Neural progenitor cell (in vitro differentiated cells): Measurements from ENCODE around the gene SYT1. TPM values are rescaled to one million over a fixed set of nuclear protein-coding genes. Genes with fewer than 3 reads are reported as not detected.

Experiments used
- DNase-seq: peaks from one replicate; pipeline ENCODE4 v3.0.0-alpha.2; 2016; ENCODE audit warnings: low spot score
- H2AFZ ChIP-seq: fragments of 200-600 bp; sonication (generic); replicated peaks from 2 replicates; pipeline ENCODE4 v1.6.1; 2016; ENCODE audit warnings: antibody characterized with exemption
- H3F3A ChIP-seq: fragments of 200-600 bp; sonication (generic); 2 replicates; pipeline ENCODE4 v1.6.1; 2016; ENCODE audit warnings: antibody characterized with exemption, low read depth
- H3K27ac ChIP-seq: fragments of 200-600 bp; sonication (generic); 2 replicates; pipeline ENCODE4 v1.5.1; 2016; ENCODE audit warnings: mild to moderate bottlenecking
- H3K27me3 ChIP-seq: fragments of 200-600 bp; sonication (generic); 2 replicates; pipeline ENCODE4 v1.6.1; 2016; ENCODE audit warnings: mild to moderate bottlenecking, moderate library complexity
- H3K36me3 ChIP-seq: fragments of 200-600 bp; sonication (generic); 2 replicates; pipeline ENCODE4 v1.5.1; 2016
- H3K4me1 ChIP-seq: fragments of 200-600 bp; sonication (generic); 2 replicates; pipeline ENCODE4 v1.6.1; 2016; ENCODE audit warnings: mixed run types
- H3K4me2 ChIP-seq: fragments of 200-600 bp; sonication (generic); 2 replicates; pipeline ENCODE4 v1.6.1; 2016
- H3K4me3 ChIP-seq: fragments of 200-600 bp; sonication (generic); 2 replicates; pipeline ENCODE4 v1.5.1; 2016
- H3K79me2 ChIP-seq: fragments of 200-600 bp; sonication (generic); 2 replicates; pipeline ENCODE4 v1.6.1; 2016; ENCODE audit warnings: low read depth
- H3K9ac ChIP-seq: fragments of 200-600 bp; sonication (generic); 2 replicates; pipeline ENCODE4 v1.6.1; 2016
- H3K9me3 ChIP-seq: fragments of 200-600 bp; sonication (generic); 2 replicates; pipeline ENCODE4 v1.5.1; 2016; ENCODE audit warnings: low read depth
- H4K20me1 ChIP-seq: fragments of 200-600 bp; sonication (generic); 2 replicates; pipeline ENCODE4 v1.6.1; 2016; ENCODE audit warnings: low read depth
- H3K27ac Mint-ChIP-seq: 3 replicates; pipeline ENCODE4 v1.8.0; 2021; ENCODE audit warnings: mixed read lengths
- H3K27me3 Mint-ChIP-seq: 2 replicates; pipeline ENCODE4 v1.8.0; 2022; ENCODE audit warnings: low read depth, mild to moderate bottlenecking, inconsistent platforms, moderate library complexity, mixed read lengths; ENCODE audit not compliant: insufficient read depth
- H3K36me3 Mint-ChIP-seq: 3 replicates; pipeline ENCODE4 v1.8.0; 2021; ENCODE audit warnings: mixed read lengths
- H3K4me1 Mint-ChIP-seq: 3 replicates; pipeline ENCODE4 v1.8.0; 2021; ENCODE audit warnings: mixed read lengths
- H3K4me3 Mint-ChIP-seq: 3 replicates; pipeline ENCODE4 v1.8.0; 2021; ENCODE audit warnings: mild to moderate bottlenecking, moderate library complexity, mixed read lengths
- H3K9me3 Mint-ChIP-seq: 3 replicates; pipeline ENCODE4 v1.8.0; 2020; ENCODE audit warnings: mixed read lengths
- EZH2 ChIP-seq: fragments of 200-600 bp; sonication (generic); IDR thresholded peaks from 2 replicates; pipeline ENCODE4 v1.6.1; 2017; ENCODE audit warnings: antibody characterized with exemption, mild to moderate bottlenecking, moderate library complexity
- EZH2phosphoT487 ChIP-seq: fragments of 200-600 bp; sonication (generic); IDR thresholded peaks from 2 replicates; pipeline ENCODE4 v1.6.1; 2017; ENCODE audit warnings: antibody characterized with exemption
- total RNA-seq: library from RNA; depleted of rRNA; stranded (reverse); fragments of >200 nt; gene quantifications from 2 replicates; pipeline ENCODE4 v1.2.3, GENCODE V29; 2015; ENCODE audit warnings: low replicate concordance
- TF ChIP-seq, protein P1 (sequence below): fragments of 200-600 bp; sonication (generic); IDR thresholded peaks from 2 replicates; pipeline ENCODE4 v1.5.1; 2017; ENCODE audit warnings: antibody characterized with exemption, mild to moderate bottlenecking

SYT1 gene
- total RNA-seq, 1 donor from 2014 or later = 36.9 TPM

DNA sequence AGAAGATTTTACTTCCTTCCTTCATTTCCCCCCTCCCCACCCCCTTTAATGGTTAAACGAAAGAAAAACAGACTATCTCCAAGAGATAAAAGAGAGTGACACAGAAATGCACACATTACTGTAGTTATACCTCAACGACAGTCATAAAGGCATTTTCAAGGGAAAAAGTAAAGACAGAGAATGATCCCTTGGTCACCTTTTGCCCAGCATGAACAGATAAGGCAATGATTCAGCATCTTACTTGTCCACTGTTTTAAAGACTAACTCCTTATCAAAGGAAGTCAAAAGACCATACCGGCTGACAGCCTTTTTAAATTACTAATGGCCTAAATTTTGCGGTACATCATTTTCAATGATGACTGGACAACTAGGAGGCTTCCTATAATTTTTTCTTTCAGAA is 499.6 kb downstream of the SYT1 start:
- H3K27me3 ChIP-seq = no peaks in the 10 kb centered on the region
- H3K9ac ChIP-seq = no peak overlapping the region
- Mint-ChIP-seq H3K4me3 (no peak overlapping the region), H3K4me1 (peaks cover 5% of the 10 kb centered on the region), H3K27ac (no peak overlapping the region), H3K27me3 (no peaks in the 10 kb centered on the region), H3K36me3 (no peaks in the 10 kb centered on the region), H3K9me3 (no peaks in the 10 kb centered on the region)
- no peaks in the 10 kb centered on the region for H3K9me3 ChIP-seq
- H3K4me2 ChIP-seq = no peak overlapping the region
- H3K36me3 ChIP-seq = no peaks in the 10 kb centered on the region
- no peaks in the 10 kb centered on the region for H3F3A ChIP-seq
- no peaks in the 10 kb centered on the region for H4K20me1 ChIP-seq
- H3K4me1 ChIP-seq = peaks cover 9% of the 10 kb centered on the region
- no peak overlapping the region for H3K27ac ChIP-seq
- TF ChIP-seq EZH2phosphoT487 = no peak
- TF ChIP-seq, protein P1, sequence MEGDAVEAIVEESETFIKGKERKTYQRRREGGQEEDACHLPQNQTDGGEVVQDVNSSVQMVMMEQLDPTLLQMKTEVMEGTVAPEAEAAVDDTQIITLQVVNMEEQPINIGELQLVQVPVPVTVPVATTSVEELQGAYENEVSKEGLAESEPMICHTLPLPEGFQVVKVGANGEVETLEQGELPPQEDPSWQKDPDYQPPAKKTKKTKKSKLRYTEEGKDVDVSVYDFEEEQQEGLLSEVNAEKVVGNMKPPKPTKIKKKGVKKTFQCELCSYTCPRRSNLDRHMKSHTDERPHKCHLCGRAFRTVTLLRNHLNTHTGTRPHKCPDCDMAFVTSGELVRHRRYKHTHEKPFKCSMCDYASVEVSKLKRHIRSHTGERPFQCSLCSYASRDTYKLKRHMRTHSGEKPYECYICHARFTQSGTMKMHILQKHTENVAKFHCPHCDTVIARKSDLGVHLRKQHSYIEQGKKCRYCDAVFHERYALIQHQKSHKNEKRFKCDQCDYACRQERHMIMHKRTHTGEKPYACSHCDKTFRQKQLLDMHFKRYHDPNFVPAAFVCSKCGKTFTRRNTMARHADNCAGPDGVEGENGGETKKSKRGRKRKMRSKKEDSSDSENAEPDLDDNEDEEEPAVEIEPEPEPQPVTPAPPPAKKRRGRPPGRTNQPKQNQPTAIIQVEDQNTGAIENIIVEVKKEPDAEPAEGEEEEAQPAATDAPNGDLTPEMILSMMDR = no peak
- TF ChIP-seq EZH2 = no peak
- H3K4me3 ChIP-seq = no peak overlapping the region
- no peaks in the 10 kb centered on the region for H3K79me2 ChIP-seq
- H2AFZ ChIP-seq = no peak overlapping the region
- DNase-seq = no peak

DNA sequence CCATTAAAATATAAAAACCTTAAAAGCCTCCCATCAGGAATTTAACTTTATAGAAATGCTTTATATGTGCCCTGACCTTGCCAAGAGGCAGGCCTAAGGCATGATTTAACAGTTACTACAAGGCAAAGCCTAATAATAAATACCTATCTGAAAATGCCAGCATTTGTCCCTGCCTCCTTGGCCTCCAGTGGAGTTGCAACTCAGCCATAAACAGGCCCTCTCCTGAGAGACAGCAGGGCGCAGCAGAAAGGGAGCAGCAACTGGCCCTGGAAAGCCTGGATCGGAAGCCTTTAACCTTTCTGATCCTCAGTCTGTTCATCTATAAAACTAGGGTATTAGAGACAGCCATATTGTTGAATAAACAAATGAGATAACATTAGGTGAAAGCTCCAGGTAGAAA is 501.8 kb downstream of the SYT1 start:
- Histone ChIP-seq H4K20me1 (no peaks in the 10 kb centered on the region), H3K4me2 (no peak overlapping the region), H3K4me3 (no peak overlapping the region), H3K9ac (no peak overlapping the region), H3K4me1 (peaks cover 9% of the 10 kb centered on the region), H3F3A (no peaks in the 10 kb centered on the region), H3K36me3 (no peaks in the 10 kb centered on the region), H3K79me2 (no peaks in the 10 kb centered on the region), H3K9me3 (no peaks in the 10 kb centered on the region), H2AFZ (no peak overlapping the region), H3K27me3 (no peaks in the 10 kb centered on the region), H3K27ac (no peak overlapping the region)
- TF ChIP-seq, protein P1 = no peak
- TF ChIP-seq EZH2 (no peak), EZH2phosphoT487 (no peak)
- Mint-ChIP-seq H3K36me3 (no peaks in the 10 kb centered on the region), H3K27me3 (no peaks in the 10 kb centered on the region), H3K9me3 (no peaks in the 10 kb centered on the region), H3K27ac (no peak overlapping the region), H3K4me1 (peaks cover 10% of the 10 kb centered on the region), H3K4me3 (no peak overlapping the region)
- peak; percentile 20 for DNase-seq

DNA sequence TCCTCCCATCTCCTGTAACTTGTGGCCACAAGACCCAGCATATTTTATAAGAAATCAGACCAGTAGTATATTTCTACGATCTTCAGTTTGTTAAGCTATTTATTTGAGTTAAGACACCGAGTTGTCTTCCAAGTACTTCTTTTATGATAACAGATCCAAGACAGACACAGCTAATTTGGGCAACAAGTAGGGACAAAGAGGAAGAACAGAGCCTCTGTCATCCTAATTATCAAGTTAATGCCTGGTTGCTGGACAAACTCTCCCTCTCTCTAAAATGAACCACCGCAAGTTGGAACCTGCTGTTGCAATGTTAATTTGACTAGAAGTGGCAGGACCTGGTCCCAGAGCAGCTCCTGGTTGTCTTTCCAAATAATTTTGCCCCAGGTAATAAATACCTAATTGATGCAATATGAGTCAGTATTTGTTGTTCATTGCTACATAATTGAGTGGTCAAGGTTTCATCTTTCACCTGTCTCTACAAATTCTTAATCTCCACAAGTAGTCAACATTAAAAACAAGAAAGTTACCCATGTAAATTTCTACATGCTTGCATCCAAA is 502.5 kb downstream of the SYT1 start:
- H3K27ac Mint-ChIP-seq = no peak overlapping the region
- H3K9me3 Mint-ChIP-seq = no peaks in the 10 kb centered on the region

More for the DNA sequence above, 502.5 kb downstream of the SYT1 start:
- Mint-ChIP-seq H3K4me3 (no peak overlapping the region), H3K4me1 (peaks cover 17% of the 10 kb centered on the region), H3K36me3 (no peaks in the 10 kb centered on the region), H3K27me3 (no peaks in the 10 kb centered on the region)
- no peak overlapping the region for H3K4me3 ChIP-seq
- DNase-seq = no peak
- no peaks in the 10 kb centered on the region for H3K79me2 ChIP-seq
- no peaks in the 10 kb centered on the region for H3F3A ChIP-seq
- TF ChIP-seq, protein P1 = no peak
- no peak for TF ChIP-seq EZH2phosphoT487
- no peak for TF ChIP-seq EZH2
- H2AFZ ChIP-seq = no peak overlapping the region
- peaks cover 9% of the 10 kb centered on the region for H3K4me1 ChIP-seq
- peak overlapping the region; percentile 9 for H3K27ac ChIP-seq
- no peak overlapping the region for H3K4me2 ChIP-seq
- H3K36me3 ChIP-seq = no peaks in the 10 kb centered on the region
- no peak overlapping the region for H3K9ac ChIP-seq
- no peaks in the 10 kb centered on the region for H4K20me1 ChIP-seq
- no peaks in the 10 kb centered on the region for H3K9me3 ChIP-seq
- no peaks in the 10 kb centered on the region for H3K27me3 ChIP-seq
